Natural killer cell (primary cell): ENCODE data around the gene FAM120A. TPM values are rescaled to one million over a fixed set of nuclear protein-coding genes. Genes with fewer than 3 reads are reported as not detected.

Experiments
- ATAC-seq, 3 donors: fragments of 150-1000 bp in 2 of 3; fragments of 200-7000 bp in 1 of 3; cut with Tn5 transposase; 1 replicate in 1 of 3; 2 replicates in 2 of 3; pipeline ENCODE4 v1.10.0; 2021; ENCODE audit warnings: mild to moderate bottlenecking in 2 of 3, moderate library complexity in 2 of 3
- DNase-seq, 2 donors: peaks; one replicate each; pipeline versions ENCODE4 v3.0.0 to v3.0.0-alpha.2; 2013 to 2021; ENCODE audit warnings: mixed read lengths in 1 of 2
- H3K27ac ChIP-seq: one replicate; pipeline ENCODE4 v1.5.1; 2013; ENCODE audit warnings: mild to moderate bottlenecking, low read length
- H3K27me3 ChIP-seq: one replicate; pipeline ENCODE4 v1.6.1; 2013; ENCODE audit warnings: low read length; ENCODE audit not compliant: control insufficient read depth, insufficient read depth
- H3K36me3 ChIP-seq: one replicate; pipeline ENCODE4 v1.6.1; 2013; ENCODE audit warnings: low read length; ENCODE audit not compliant: control insufficient read depth, insufficient read depth
- H3K4me1 ChIP-seq: one replicate; pipeline ENCODE4 v1.6.1; 2013; ENCODE audit warnings: low read length; ENCODE audit not compliant: control insufficient read depth, insufficient read depth
- H3K4me3 ChIP-seq: one replicate; pipeline ENCODE4 v1.5.1; 2013; ENCODE audit warnings: low read length
- H3K9me3 ChIP-seq: one replicate; pipeline ENCODE4 v1.6.1; 2013; ENCODE audit warnings: low read length; ENCODE audit not compliant: control insufficient read depth, insufficient read depth
- H3K27ac Mint-ChIP-seq, 2 donors: one replicate each; pipeline ENCODE4 v1.8.0; 2022; ENCODE audit warnings: mild to moderate bottlenecking in 2 of 2, mixed read lengths in 2 of 2, moderate library complexity in 1 of 2
- H3K27me3 Mint-ChIP-seq, 2 donors: one replicate each; pipeline ENCODE4 v1.8.0; 2022; ENCODE audit warnings: low read depth in 2 of 2, mixed read lengths in 2 of 2
- H3K36me3 Mint-ChIP-seq: one replicate; pipeline ENCODE4 v1.8.0; 2022; ENCODE audit warnings: mixed read lengths
- H3K4me1 Mint-ChIP-seq, 2 donors: one replicate each; pipeline ENCODE4 v1.8.0; 2022; ENCODE audit warnings: mixed read lengths in 2 of 2
- H3K4me3 Mint-ChIP-seq: one replicate; pipeline ENCODE4 v1.8.0; 2022; ENCODE audit warnings: mild to moderate bottlenecking, moderate library complexity, mixed read lengths
- H3K9me3 Mint-ChIP-seq, 2 donors: one replicate each; pipeline ENCODE4 v1.8.0; 2022; ENCODE audit warnings: mixed read lengths in 2 of 2
- WGBS: methylation state at CpG from one replicate; pipeline ENCODE4 v1.1.7; 2013; ENCODE audit warnings: missing lambda C conversion rate; ENCODE audit not compliant: insufficient coverage; 5-methylcytosine and 5-hydroxymethylcytosine counted together
- intact Hi-C: fragments of 100-400 bp; cut with micrococcal nuclease; formaldehyde crosslinking; loops from one replicate; pipeline ENCODE4 v1.14.2; 2022
- total RNA-seq, 4 donors: library from RNA; stranded (reverse); fragments of 120-200 nt in 1 of 4; gene quantifications; one replicate each; pipeline versions ENCODE4 v1.2.3 to v1.2.4, GENCODE V29; 2013 to 2022
- TF ChIP-seq, protein P1 (sequence below): fragments of 200-600 bp; IDR thresholded peaks from one replicate; pipeline ENCODE4 v1.8.0; 2022; ENCODE audit warnings: antibody characterized with exemption

FAM120A gene
- total RNA-seq, 3 donors from 2014 or later (not counting 1 experiment from before 2014, with no cell fraction given): 87.7 to 96.1 (median 91.5) TPM

DNA sequence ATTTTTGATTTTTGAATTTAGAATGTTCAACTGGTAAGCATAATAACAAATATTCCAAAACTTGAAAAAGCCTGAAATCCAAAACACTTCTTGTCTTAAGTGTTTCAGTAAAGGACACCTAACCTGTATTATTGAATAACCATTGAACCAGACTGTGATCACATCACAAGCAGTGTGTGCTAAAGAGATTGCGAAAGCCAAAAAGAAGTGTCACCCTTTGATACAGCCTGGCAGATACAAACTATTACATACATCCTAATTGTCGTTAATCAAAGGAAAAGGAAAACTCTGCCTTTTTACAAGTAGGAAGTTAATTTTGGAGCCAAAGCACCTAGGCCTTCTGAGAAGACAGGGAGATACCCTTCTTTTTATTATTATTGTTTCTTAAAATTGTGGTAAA is 10.3 kb downstream of the FAM120A start:
- no peak for ATAC-seq
- TF ChIP-seq, protein P1, sequence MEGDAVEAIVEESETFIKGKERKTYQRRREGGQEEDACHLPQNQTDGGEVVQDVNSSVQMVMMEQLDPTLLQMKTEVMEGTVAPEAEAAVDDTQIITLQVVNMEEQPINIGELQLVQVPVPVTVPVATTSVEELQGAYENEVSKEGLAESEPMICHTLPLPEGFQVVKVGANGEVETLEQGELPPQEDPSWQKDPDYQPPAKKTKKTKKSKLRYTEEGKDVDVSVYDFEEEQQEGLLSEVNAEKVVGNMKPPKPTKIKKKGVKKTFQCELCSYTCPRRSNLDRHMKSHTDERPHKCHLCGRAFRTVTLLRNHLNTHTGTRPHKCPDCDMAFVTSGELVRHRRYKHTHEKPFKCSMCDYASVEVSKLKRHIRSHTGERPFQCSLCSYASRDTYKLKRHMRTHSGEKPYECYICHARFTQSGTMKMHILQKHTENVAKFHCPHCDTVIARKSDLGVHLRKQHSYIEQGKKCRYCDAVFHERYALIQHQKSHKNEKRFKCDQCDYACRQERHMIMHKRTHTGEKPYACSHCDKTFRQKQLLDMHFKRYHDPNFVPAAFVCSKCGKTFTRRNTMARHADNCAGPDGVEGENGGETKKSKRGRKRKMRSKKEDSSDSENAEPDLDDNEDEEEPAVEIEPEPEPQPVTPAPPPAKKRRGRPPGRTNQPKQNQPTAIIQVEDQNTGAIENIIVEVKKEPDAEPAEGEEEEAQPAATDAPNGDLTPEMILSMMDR: no peak
- peaks cover 72 to 82% of the 10 kb centered on the region in 2 donors for H3K4me1 Mint-ChIP-seq
- H3K27ac Mint-ChIP-seq: no peak overlapping the region
- no peak overlapping the region for H3K4me3 Mint-ChIP-seq
- H3K9me3 Mint-ChIP-seq: no peaks in the 10 kb centered on the region
- no peak overlapping the region for H3K27ac ChIP-seq
- no peaks in the 10 kb centered on the region for H3K36me3 Mint-ChIP-seq
- no peak for DNase-seq
- no peak overlapping the region for H3K4me3 ChIP-seq
- H3K27me3 ChIP-seq: no peaks in the 10 kb centered on the region
- intact Hi-C loops: no loop called here
- peaks cover 2% of the 10 kb centered on the region for H3K36me3 ChIP-seq
- H3K4me1 ChIP-seq: peaks cover 15% of the 10 kb centered on the region
- WGBS: 100% methylated on average over 1 of the region's 2 CpGs
- H3K27me3 Mint-ChIP-seq: no peaks in the 10 kb centered on the region
- no peaks in the 10 kb centered on the region for H3K9me3 ChIP-seq

DNA sequence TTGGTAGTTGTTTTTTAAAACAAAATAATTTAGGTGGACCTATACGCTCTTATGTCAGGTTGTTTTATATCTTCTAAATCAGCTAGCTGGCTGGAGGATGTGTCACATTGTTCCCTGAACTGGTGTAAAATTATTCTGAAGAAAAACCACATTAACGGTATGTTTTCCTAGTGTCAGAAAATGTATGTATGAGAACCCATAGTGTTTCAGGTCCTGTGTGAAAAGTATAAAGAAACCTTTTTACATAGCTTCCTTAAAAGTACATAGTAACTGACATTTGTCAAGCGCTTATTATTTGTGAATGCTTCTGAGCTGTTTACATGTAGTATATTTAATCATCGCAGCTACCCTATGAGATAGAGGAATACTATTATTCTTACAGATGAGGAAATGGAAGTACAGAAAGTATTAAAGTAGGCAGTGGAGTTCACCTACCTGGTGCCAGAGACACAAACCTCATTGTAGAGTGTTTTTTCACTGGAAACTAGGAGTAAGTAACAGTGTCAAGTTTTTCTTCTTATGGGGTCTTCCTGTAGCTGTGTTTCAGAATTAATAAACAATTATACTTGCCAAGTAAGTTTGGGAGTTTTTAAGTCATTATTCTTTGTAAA is 12.3 kb downstream of the FAM120A start:
- H3K9me3 Mint-ChIP-seq: no peaks in the 10 kb centered on the region
- intact Hi-C loops: no loop called here
- 14% methylated on average over 1 of the region's 4 CpGs for WGBS
- ATAC-seq: peak in 2 of 3 donors; percentile 34 to 52
- H3K4me1 ChIP-seq: peaks cover 26% of the 10 kb centered on the region
- no peak overlapping the region for H3K27ac ChIP-seq
- H3K27ac Mint-ChIP-seq: peak overlapping the region; percentile 86 to 87
- no peaks in the 10 kb centered on the region for H3K27me3 ChIP-seq
- H3K27me3 Mint-ChIP-seq: no peaks in the 10 kb centered on the region
- peak overlapping the region; percentile 37 for H3K4me3 Mint-ChIP-seq
- H3K9me3 ChIP-seq: no peaks in the 10 kb centered on the region
- TF ChIP-seq, protein P1: no peak
- H3K4me1 Mint-ChIP-seq: peaks cover 78 to 82% of the 10 kb centered on the region in 2 donors
- no peaks in the 10 kb centered on the region for H3K36me3 Mint-ChIP-seq
- no peak for DNase-seq
- no peaks in the 10 kb centered on the region for H3K36me3 ChIP-seq
- H3K4me3 ChIP-seq: no peak overlapping the region

DNA sequence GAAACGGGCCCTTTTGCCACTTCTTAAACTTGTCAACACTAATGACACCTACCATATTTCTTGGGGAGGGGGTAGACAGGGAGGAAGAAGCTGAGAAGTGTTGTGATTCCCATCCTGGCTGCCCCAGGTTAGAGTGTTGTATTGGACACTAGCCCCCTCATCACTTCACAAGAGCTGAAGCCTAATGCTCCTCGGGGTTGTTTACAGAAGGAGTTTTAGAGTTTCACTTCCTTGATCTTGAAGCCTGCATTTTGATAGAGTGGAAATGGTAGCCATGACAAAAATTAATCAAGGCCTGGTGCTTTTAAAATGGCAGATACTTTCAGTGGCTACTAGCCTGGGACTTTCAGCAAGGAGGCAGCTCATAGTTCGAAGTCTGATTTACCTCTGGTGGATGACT is 12.9 kb downstream of the FAM120A start:
- H3K27ac ChIP-seq: peak overlapping the region; percentile 32
- peaks cover 78 to 82% of the 10 kb centered on the region in 2 donors for H3K4me1 Mint-ChIP-seq
- H3K27ac Mint-ChIP-seq: peak overlapping the region; percentile 86 to 87
- H3K4me1 ChIP-seq: peaks cover 31% of the 10 kb centered on the region
- peak overlapping the region; percentile 37 for H3K4me3 Mint-ChIP-seq
- intact Hi-C loops: no loop called here
- no peaks in the 10 kb centered on the region for H3K36me3 Mint-ChIP-seq
- no peaks in the 10 kb centered on the region for H3K27me3 Mint-ChIP-seq
- WGBS: 48% methylated on average over 2 of the region's 3 CpGs
- DNase-seq: peak in 1 of 2 donors; percentile 17
- no peaks in the 10 kb centered on the region for H3K27me3 ChIP-seq
- TF ChIP-seq, protein P1: no peak
- ATAC-seq: no peak
- H3K9me3 ChIP-seq: no peaks in the 10 kb centered on the region
- no peak overlapping the region for H3K4me3 ChIP-seq
- no peaks in the 10 kb centered on the region for H3K9me3 Mint-ChIP-seq
- no peaks in the 10 kb centered on the region for H3K36me3 ChIP-seq

DNA sequence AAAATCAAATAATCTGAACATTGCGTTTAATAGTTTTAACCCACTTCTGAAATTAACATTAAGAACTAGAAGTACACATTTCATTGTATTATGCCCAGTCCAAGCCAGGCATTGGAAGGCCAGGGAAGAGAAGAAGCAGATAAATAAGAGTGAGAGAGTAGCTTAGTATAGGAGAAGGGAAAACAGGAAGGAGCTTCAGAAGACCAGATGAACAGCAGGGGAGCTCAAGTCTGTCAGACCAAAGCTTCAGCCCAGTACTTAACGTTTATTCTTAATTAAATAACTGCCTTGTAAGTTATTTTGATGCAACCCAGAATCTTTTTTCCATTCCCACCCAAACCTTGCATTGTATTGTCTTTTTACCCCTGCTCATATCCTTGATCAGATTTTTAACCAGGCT is 13.4 kb downstream of the FAM120A start:
- Histone ChIP-seq H3K27ac (peak overlapping the region; percentile 32), H3K36me3 (no peaks in the 10 kb centered on the region), H3K4me1 (peaks cover 31% of the 10 kb centered on the region), H3K4me3 (no peak overlapping the region), H3K9me3 (no peaks in the 10 kb centered on the region), H3K27me3 (no peaks in the 10 kb centered on the region)
- ATAC-seq (no peak), DNase-seq (no peak)
- Mint-ChIP-seq H3K27ac (peak overlapping the region; percentile 86 to 87), H3K27me3 (no peaks in the 10 kb centered on the region), H3K36me3 (no peaks in the 10 kb centered on the region), H3K9me3 (no peaks in the 10 kb centered on the region), H3K4me3 (peak overlapping the region; percentile 37), H3K4me1 (peaks cover 74 to 83% of the 10 kb centered on the region in 2 donors)
- TF ChIP-seq, protein P1: no peak
- intact Hi-C loops: loop anchor here (5.0 kb wide), 2 partner anchors 37 to 102 kb away; no protein-coding TSS in a partner anchor
- WGBS: 47% methylated on average over 1 of the region's 2 CpGs
